GM19395 (cell line): ENCODE measurements around the gene B4GALT2.

Experiments
- ATAC-seq: cut with Tn5 transposase; IDR thresholded peaks from one replicate; pipeline ENCODE4 v1.9.1; 2021; ENCODE audit warnings: mild to moderate bottlenecking, moderate library complexity; ENCODE audit not compliant: unreplicated experiment

B4GALT2 gene

GRCh38 chr1:43946236-43947060 lies 32.6 kb upstream of the B4GALT2 start, which contains the start of gene IPO13:
TSS of gene IPO13 (plus strand) at chr1:43946950. CDS start at chr1:43947601, 651 bp downstream.
- peak; percentile 92 for ATAC-seq

- ATAC-seq: peak; percentile 42
These were observed 31.7 kb upstream of the B4GALT2 start for GRCh38 chr1:43947061-43947873.

GRCh38 chr1:43947874-43948437 lies 31.1 kb upstream of the B4GALT2 start:
- ATAC-seq: no peak

GRCh38 chr1:43949678-43950077 lies 29.3 kb upstream of the B4GALT2 start:
- ATAC-seq: no peak

GRCh38 chr1:43951021-43951985 lies 27.7 kb upstream of the B4GALT2 start:
- no peak for ATAC-seq

GRCh38 chr1:43952731-43953346 lies 26.2 kb upstream of the B4GALT2 start:
- ATAC-seq: no peak

GRCh38 chr1:43953361-43953760 lies 25.6 kb upstream of the B4GALT2 start:
- no peak for ATAC-seq

- ATAC-seq: no peak
These were observed 25.0 kb upstream of the B4GALT2 start for GRCh38 chr1:43954036-43954435.

GRCh38 chr1:43956234-43956633 lies 22.8 kb upstream of the B4GALT2 start:
- ATAC-seq: no peak

GRCh38 chr1:43957407-43958040 lies 21.5 kb upstream of the B4GALT2 start:
- no peak for ATAC-seq

- no peak for ATAC-seq
These were observed 20.4 kb upstream of the B4GALT2 start for GRCh38 chr1:43958351-43959255.

- ATAC-seq: no peak
These were observed 18.2 kb upstream of the B4GALT2 start for GRCh38 chr1:43960798-43961197.

- ATAC-seq: no peak
These were observed 17.3 kb upstream of the B4GALT2 start for GRCh38 chr1:43961692-43962091.

- no peak for ATAC-seq
These were observed 16.7 kb upstream of the B4GALT2 start for GRCh38 chr1:43962324-43962723.

- ATAC-seq: no peak
These were observed 16.0 kb upstream of the B4GALT2 start for GRCh38 chr1:43963006-43963405.

GRCh38 chr1:43963890-43964289 lies 15.1 kb upstream of the B4GALT2 start:
- no peak for ATAC-seq

- no peak for ATAC-seq
These were observed 13.7 kb upstream of the B4GALT2 start for GRCh38 chr1:43965316-43965715.

GRCh38 chr1:43968348-43968948 lies 10.6 kb upstream of the B4GALT2 start:
- no peak for ATAC-seq
